D721Med (cell line): Measurements from ENCODE around the gene PYGO1.
"Not testable (repeated sequence)": the region's sequence is repeated elsewhere in the genome, so short reads cannot be mapped to it uniquely, and the experiment has no call there.

Experiments
- DNase-seq: peaks from one replicate; pipeline ENCODE4 v3.0.0; 2011; ENCODE audit warnings: low spot score; ENCODE audit not compliant: insufficient read length
- FAIRE-seq: peaks from 2 replicates; lab custom pipeline; 2011; peaks lifted over from hg19 to GRCh38; lab: Jason Lieb, UNC
- CTCF ChIP-seq: IDR thresholded peaks from 2 replicates; pipeline ENCODE4 v1.5.1; 2012; ENCODE audit warnings: mild to moderate bottlenecking, control low read depth; ENCODE audit not compliant: insufficient read depth; ENCODE audit errors: missing control alignments

PYGO1 gene

GRCh38 chr15:55513621-55514413 is 74.3 kb downstream of the PYGO1 start:
- FAIRE-seq, DNase-seq: not testable (repeated sequence)
- TF ChIP-seq CTCF, result peak; percentile 51

- FAIRE-seq (no peak), DNase-seq (no peak)
- TF ChIP-seq CTCF, result no peak
These were observed 75.0 kb downstream of the PYGO1 start for GRCh38 chr15:55513152-55513551.

GRCh38 chr15:55507567-55507966 is 80.6 kb downstream of the PYGO1 start:
- TF ChIP-seq CTCF, result no peak
- no peak for FAIRE-seq
- DNase-seq, result no peak

GRCh38 chr15:55505407-55505806 is 82.7 kb downstream of the PYGO1 start:
- DNase-seq, FAIRE-seq: not testable (repeated sequence)

DNA sequence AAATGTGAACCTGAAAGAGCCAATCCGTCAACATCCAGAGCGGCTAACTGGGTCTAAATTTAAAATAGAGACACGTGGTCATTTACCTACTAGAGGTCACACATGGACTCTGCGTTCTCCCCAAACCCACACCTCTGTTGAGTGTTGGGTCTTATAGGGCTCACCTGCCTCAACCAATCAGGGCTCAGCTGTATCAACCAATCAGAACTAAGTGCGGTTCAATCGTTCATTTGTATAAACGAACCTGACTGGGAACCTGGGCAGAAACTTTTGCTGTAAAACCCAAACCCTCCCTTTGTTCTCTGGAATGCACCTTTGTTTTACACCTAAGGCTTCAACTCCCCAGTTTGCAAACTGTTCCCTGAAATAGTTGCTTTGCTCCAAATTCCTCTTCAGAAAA is 89.0 kb downstream of the PYGO1 start:
- DNase-seq (no peak), FAIRE-seq (peak; percentile 56)
- no peak for TF ChIP-seq CTCF

DNA sequence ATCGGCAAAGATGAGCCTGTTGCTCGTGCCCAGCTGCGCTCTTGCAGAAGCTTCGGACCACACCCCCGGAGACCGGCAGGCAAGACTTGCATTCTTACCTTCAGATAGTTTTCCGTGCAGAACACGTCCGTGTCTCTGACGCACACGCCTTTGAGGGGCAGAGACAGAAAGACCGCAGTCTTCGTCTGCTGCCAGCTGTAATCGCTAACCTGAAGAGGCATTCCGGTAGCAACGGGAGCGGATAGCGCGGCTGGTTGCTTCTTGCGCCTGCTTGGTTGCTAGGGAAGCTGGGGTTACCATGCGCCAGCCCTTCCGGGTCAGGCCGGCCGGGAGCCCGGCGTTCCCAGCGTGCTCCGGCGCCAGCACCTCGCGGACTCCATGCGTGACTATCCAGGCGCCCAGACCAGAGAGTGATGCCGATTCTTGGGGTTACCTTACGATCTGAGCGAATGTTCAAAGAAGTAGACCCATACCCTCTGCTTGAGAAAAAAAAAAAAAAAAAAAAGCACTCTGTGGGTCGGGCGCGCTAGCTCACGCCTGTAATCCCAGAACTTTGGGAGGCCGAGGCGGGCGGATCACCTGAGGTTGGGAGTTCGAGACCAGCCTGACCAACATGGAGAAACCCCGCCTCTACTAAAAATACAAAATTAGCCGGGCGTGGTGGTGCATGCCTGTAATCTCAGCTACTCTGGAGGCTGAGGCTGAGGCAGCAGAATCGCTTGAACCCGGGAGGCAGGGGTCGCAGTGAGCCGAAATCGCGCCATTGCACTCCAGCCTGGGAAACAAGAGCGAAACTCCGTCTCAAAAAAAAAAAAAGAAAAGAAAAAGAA is 89.8 kb downstream of the PYGO1 start:
- not testable (repeated sequence) for FAIRE-seq
- DNase-seq, result peak; percentile 44

- FAIRE-seq, result no peak
- DNase-seq, result no peak
- TF ChIP-seq CTCF, result no peak
These were observed 91.4 kb downstream of the PYGO1 start for GRCh38 chr15:55496716-55497115.

- no peak for TF ChIP-seq CTCF
- FAIRE-seq, result no peak
- DNase-seq, result no peak
These were observed 93.2 kb downstream of the PYGO1 start for GRCh38 chr15:55494931-55495330.

GRCh38 chr15:55488952-55489600 is 99.1 kb downstream of the PYGO1 start:
- DNase-seq, FAIRE-seq: not testable (repeated sequence)
